ENCODE data around the gene OSBPL3. TPM values are rescaled to one million over a fixed set of nuclear protein-coding genes. Genes with fewer than 3 reads are reported as not detected.
"Not testable (repeated sequence)": the region's sequence is repeated elsewhere in the genome, so short reads cannot be mapped to it uniquely, and the experiment has no call there.

OSBPL3 gene
- total and polyA plus RNA-seq, 2 donors (not counting 3 experiments of a cell fraction or from before 2014, with no cell fraction given), result 7.5 to 27.1 TPM

- CTCF ChIA-PET, result interaction anchor here (1.2 kb wide), 1 partner anchor 212 kb away, joined by 3 read pairs; no protein-coding TSS in a partner anchor
Observed at GRCh38 chr7:25024066-25024465, 44.1 kb upstream of the OSBPL3 start.

GRCh38 chr7:25017671-25018070 is 37.7 kb upstream of the OSBPL3 start:
- DNase-seq (ENCODE audit: low read depth, low spot score); H2AFZ ChIP-seq (ENCODE audit: low read depth, low read length); H3K4me1 ChIP-seq (ENCODE audit: control insufficient read depth, extremely low read depth, insufficient read depth, low read length); FAIRE-seq; H3K36me3 ChIP-seq (ENCODE audit: control insufficient read depth in 2 of 2, extremely low read depth in 1 of 2, insufficient read depth in 2 of 2, low read length in 2 of 2); H3K9me3 ChIP-seq (replicated peaks; ENCODE audit: control insufficient read depth, insufficient read depth, low read length); H3K4me3 ChIP-seq (replicated peaks in 1 of 3; ENCODE audit: insufficient read depth in 1 of 3, low read depth in 1 of 3, low read length in 3 of 3); H4K20me1 ChIP-seq (replicated peaks; ENCODE audit: control insufficient read depth, extremely low read depth, insufficient read depth, low read length); intact Hi-C loops (cut with micrococcal nuclease); H3K27ac ChIP-seq (ENCODE audit: insufficient read depth, low read depth, low read length); H3K9me1 ChIP-seq (replicated peaks; ENCODE audit: control insufficient read depth, extremely low read depth, insufficient read depth, low read length); dilution Hi-C loops (cut with MboI; ENCODE audit: extremely low pct_ligation_motif_present, low sequenced_read_pairs); H3K9ac ChIP-seq (replicated peaks; ENCODE audit: extremely low read depth, insufficient read depth, low read length); H3K79me2 ChIP-seq (ENCODE audit: control insufficient read depth, insufficient read depth, low read length); BruUV-seq (replicated peaks); H3K4me2 ChIP-seq (ENCODE audit: insufficient read depth, low read length); H3K27me3 ChIP-seq (ENCODE audit: control insufficient read depth in 2 of 2, insufficient read depth in 2 of 2, low read length in 2 of 2): not testable (repeated sequence)
- ChIA-PET POLR2A (interaction anchor here (0.6 kb wide), 1 partner anchor 35 kb away, joined by 3 read pairs; no protein-coding TSS in a partner anchor), CTCF (interaction anchor here (1.1 to 1.5 kb wide), 2 partner anchors 9 to 36 kb away, joined by 4 to 5 read pairs; no protein-coding TSS in a partner anchor)

More at GRCh38 chr7:25024066-25024465, 44.1 kb upstream of the OSBPL3 start:
- Histone ChIP-seq H2AFZ (ENCODE audit: low read depth, low read length) (no peak overlapping the region), H3K27ac (ENCODE audit: insufficient read depth, low read depth, low read length) (no peak overlapping the region), H3K4me3 (replicated peaks in 1 of 3; ENCODE audit: insufficient read depth in 1 of 3, low read depth in 1 of 3, low read length in 3 of 3) (no peak overlapping the region), H3K27me3 (ENCODE audit: control insufficient read depth in 2 of 2, insufficient read depth in 2 of 2, low read length in 2 of 2) (no peaks in the 10 kb centered on the region), H3K79me2 (ENCODE audit: control insufficient read depth, insufficient read depth, low read length) (no peaks in the 10 kb centered on the region), H3K9ac (replicated peaks; ENCODE audit: extremely low read depth, insufficient read depth, low read length) (no peak overlapping the region), H4K20me1 (replicated peaks; ENCODE audit: control insufficient read depth, extremely low read depth, insufficient read depth, low read length) (no peaks in the 10 kb centered on the region), H3K9me3 (replicated peaks; ENCODE audit: control insufficient read depth, insufficient read depth, low read length) (no peaks in the 10 kb centered on the region), H3K9me1 (replicated peaks; ENCODE audit: control insufficient read depth, extremely low read depth, insufficient read depth, low read length) (no peaks in the 10 kb centered on the region), H3K36me3 (ENCODE audit: control insufficient read depth in 2 of 2, extremely low read depth in 1 of 2, insufficient read depth in 2 of 2, low read length in 2 of 2) (no peaks in the 10 kb centered on the region), H3K4me2 (ENCODE audit: insufficient read depth, low read length) (no peak overlapping the region), H3K4me1 (ENCODE audit: control insufficient read depth, extremely low read depth, insufficient read depth, low read length) (peaks cover 36% of the 10 kb centered on the region)
- BruUV-seq (replicated peaks), result no TSS peak
- POLR2A ChIA-PET, result no interaction called here
- no peak for TF ChIP-seq POLR2A (IDR thresholded peaks at IDR 0.05; ENCODE audit: low read depth, low read length)
- TF ChIP-seq GATA2 (IDR thresholded peaks at IDR 0.05; ENCODE audit: insufficient read depth, insufficient read length, low read depth, low read length), result no peak
- TF ChIP-seq MYC (IDR thresholded peaks at IDR 0.05; ENCODE audit: low read depth, low read length), result no peak
- no peak for TF ChIP-seq JUN (IDR thresholded peaks at IDR 0.05; ENCODE audit: borderline replicate concordance, insufficient read depth, insufficient read length, low read depth)
- no peak for TF ChIP-seq POLR2AphosphoS5 (IDR thresholded peaks at IDR 0.05; ENCODE audit: insufficient read depth, low read depth, low read length)
- TF ChIP-seq EZH2 (IDR thresholded peaks at IDR 0.05; ENCODE audit: borderline replicate concordance, low read depth, low read length, severe bottlenecking), result no peak
- no peak for TF ChIP-seq MAX (IDR thresholded peaks at IDR 0.05; ENCODE audit: insufficient read depth, insufficient read length)
- TF ChIP-seq FOS (IDR thresholded peaks at IDR 0.05; ENCODE audit: borderline replicate concordance, insufficient read depth, low read length), result no peak
- TF ChIP-seq, protein P1, sequence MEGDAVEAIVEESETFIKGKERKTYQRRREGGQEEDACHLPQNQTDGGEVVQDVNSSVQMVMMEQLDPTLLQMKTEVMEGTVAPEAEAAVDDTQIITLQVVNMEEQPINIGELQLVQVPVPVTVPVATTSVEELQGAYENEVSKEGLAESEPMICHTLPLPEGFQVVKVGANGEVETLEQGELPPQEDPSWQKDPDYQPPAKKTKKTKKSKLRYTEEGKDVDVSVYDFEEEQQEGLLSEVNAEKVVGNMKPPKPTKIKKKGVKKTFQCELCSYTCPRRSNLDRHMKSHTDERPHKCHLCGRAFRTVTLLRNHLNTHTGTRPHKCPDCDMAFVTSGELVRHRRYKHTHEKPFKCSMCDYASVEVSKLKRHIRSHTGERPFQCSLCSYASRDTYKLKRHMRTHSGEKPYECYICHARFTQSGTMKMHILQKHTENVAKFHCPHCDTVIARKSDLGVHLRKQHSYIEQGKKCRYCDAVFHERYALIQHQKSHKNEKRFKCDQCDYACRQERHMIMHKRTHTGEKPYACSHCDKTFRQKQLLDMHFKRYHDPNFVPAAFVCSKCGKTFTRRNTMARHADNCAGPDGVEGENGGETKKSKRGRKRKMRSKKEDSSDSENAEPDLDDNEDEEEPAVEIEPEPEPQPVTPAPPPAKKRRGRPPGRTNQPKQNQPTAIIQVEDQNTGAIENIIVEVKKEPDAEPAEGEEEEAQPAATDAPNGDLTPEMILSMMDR (IDR thresholded peaks at IDR 0.05; ENCODE audit: extremely low read depth in 1 of 2, insufficient read depth in 1 of 2, low read depth in 1 of 2, low read length in 2 of 2), result no peak
- no peak for FAIRE-seq
- dilution Hi-C loops (cut with MboI; ENCODE audit: extremely low pct_ligation_motif_present, low sequenced_read_pairs), result no loop called here
- intact Hi-C loops (cut with micrococcal nuclease), result no loop called here
- no peak for DNase-seq (ENCODE audit: low read depth, low spot score)

Measured in endothelial cell of umbilical vein (primary cell).